GM10266 (cell line): ENCODE results near the gene GLUL.
A peak's percentile ranks its signal among the peaks of the same experiment; 100 is the strongest.

Experiments
- DNase-seq: peaks from one replicate; pipeline ENCODE4 v3.0.0; 2012; ENCODE audit errors: extremely low spot score
- TF ChIP-seq, protein P1 (sequence below): IDR thresholded peaks from 2 replicates; pipeline ENCODE4 v1.5.1; 2012; ENCODE audit warnings: mild to moderate bottlenecking, low read depth; ENCODE audit not compliant: control insufficient read depth, insufficient read depth; ENCODE audit errors: missing control alignments

GLUL gene

DNA sequence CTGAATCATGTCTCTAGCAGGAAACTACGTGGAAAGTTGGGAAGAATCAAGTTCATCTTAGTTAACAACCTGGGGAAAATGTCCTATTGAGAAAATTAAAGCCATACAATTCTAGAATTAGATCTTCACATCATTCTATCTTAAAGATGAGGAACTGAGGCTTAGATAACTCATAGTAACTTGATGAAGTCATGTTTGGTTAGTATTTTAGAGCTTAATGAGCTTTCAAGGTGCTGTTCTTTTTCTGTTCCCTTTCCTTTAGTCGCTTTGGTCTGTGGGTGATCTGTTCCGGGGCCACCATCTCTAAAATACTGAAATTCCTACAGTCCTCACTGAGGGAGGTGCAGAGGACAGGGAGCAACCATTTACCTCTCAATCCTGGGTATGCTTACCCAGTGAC lies 4.3 kb upstream of the GLUL start:
- DNase-seq = no peak
- TF ChIP-seq, protein P1, sequence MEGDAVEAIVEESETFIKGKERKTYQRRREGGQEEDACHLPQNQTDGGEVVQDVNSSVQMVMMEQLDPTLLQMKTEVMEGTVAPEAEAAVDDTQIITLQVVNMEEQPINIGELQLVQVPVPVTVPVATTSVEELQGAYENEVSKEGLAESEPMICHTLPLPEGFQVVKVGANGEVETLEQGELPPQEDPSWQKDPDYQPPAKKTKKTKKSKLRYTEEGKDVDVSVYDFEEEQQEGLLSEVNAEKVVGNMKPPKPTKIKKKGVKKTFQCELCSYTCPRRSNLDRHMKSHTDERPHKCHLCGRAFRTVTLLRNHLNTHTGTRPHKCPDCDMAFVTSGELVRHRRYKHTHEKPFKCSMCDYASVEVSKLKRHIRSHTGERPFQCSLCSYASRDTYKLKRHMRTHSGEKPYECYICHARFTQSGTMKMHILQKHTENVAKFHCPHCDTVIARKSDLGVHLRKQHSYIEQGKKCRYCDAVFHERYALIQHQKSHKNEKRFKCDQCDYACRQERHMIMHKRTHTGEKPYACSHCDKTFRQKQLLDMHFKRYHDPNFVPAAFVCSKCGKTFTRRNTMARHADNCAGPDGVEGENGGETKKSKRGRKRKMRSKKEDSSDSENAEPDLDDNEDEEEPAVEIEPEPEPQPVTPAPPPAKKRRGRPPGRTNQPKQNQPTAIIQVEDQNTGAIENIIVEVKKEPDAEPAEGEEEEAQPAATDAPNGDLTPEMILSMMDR = no peak

DNA sequence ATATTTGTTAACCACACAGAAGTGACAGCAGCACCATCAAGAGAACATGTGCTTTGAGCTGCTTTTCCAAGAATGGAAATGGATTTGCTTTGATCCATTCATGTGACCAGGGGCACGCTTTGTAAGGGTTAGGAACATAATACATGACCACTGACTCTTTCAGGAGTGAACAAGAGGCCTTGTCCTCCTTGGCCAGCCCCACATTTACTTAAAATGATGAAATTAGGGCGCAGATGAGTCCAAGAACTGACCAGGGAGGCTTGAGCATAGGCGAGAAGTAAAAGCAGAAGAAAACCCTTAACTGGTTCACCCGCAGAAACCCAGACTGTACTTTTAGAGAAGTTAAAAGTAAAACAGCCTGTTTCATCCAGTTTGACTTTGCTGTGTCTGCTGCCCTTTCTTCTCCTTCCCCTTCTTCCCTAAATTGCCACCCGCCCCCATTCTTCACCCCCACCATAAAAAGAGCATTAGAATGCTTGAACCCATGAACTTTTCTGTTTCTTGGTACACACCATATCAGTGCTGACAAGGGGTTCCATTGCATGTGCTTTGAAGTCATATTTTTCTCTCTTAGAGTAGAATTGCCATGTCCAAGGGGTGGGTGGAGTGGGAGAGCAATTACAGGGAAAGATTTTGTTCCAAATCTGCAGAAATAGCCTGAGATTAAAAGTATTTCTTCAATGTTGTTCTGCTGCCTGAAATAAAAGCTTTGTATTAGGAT lies 2.6 kb upstream of the GLUL start:
- no peak for DNase-seq
- TF ChIP-seq, protein P1 = no peak

DNA sequence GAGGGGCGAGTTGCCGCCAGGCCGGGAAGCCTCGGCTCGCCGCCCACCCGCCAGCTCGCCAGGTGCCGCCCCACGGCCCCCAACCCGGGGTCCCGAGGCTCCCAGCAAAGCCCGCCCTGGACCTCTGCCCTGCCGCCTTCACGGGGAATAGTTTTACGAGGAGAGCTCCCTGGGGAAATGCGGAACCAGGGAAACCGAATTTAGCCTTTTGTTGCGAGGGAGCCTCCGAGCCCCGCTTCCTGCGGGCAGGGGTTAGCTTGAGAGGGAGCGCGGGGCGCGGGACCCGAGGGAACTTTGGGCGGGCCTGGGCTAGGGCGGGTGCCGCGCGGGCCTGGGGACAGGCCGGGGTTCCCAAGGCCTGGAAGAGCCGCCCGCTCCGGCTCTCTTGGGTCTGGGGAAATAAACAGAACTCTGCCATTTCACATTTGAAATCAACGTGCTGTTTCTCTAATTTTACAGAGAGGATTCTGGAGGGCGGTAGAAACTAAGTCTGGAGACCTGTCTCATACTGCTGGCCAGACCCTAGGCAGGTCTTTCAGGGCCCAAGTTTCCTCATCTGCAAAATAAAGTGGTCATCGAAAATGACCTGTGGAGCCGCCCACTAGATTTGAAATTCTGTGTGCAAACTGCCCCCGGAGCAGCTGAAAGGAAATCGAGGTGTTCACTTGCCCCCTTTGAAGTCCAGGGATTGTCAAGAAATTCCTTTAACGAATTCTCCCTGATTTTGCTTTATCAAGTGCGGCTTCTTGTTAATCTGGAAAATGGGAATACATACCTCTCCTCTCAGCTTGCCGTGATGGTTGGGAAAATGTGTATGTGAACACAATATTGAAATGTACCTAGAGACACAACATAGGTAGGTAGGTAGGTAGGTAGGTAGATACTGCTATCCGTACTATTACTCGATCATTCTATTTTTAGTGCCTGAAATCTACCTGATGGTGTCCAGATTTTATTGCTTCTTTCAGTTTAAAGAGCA lies 749 bp upstream of the GLUL start:
- DNase-seq = peak; percentile 35
- TF ChIP-seq, protein P1 = no peak

DNA sequence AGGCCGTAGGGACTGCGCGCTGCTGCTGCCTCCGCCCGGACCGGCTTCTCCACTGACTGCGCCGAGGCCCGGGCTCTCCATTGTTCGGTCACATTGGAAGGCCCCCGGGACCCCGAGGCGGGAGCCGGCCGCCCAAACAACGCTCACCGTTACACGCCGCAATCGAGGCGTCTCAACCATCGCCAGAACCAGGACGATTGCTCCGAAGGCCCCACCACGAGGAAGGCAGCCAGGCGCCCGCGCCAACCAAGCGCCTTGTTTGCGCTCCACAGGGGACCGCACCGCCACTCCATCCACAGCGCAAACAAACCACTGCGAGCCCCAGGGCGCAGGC lies 595 bp downstream of the GLUL start:
- TF ChIP-seq, protein P1 = no peak
- no peak for DNase-seq

DNA sequence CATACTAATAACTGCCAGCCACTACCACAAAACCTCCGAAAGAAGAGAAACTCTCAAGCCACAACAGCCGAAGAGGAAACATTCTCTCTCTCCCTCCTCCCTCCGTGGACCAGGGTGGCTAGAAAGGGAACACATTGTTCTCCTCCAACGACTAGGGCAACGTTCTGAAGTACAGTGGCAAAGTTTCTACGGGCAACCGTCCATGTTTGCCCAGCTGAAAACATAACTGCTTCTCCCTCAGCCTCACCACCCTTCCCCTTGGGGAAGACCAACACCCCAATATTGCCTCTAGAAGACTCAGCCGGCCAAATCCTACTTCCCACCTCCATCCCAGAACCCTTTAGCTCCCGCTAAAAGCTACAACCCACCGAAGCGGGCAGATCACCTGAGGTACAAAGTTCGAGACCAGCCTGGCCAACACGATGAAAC lies 2.0 kb downstream of the GLUL start:
- TF ChIP-seq, protein P1 = no peak
- DNase-seq = no peak

DNA sequence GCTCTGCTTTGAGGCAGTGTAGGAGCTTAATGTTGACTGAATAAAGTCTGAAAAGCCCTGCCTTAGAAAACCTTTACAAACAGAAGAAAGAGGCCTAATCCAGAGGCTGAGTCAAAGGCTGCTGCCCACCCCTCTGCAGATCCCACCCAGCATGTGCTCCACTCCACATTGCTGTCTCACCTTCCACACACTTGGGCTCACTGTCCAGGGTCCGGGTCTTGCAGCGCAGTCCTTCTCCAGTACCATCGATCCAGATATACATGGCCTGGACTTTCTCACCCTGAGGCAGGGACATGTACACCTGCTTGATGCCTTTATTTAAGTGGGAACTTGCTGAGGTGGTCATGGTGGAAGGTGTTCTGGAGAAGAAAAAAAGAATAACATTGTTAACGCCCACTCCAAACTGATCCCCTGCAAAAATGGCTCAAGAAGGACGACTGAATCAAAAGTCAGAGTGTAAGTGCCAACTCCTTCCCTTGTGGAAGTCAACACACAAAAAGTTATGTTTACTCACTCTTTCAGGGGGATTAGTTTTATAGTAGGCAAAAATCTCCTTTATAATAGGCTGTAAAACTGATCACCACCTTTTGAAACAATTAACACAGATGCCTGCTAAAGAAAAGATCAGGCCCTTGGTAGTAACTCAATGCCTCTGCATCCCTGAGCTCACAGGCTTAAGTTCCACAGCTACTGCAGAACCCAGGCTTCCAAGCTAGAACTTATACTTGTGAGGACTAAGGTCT lies 3.0 kb downstream of the GLUL start:
- DNase-seq = no peak
- TF ChIP-seq, protein P1 = no peak
